Activated T-helper 9 cell treated with anti-CD3 and anti-CD28 coated beads, Interleukin-2, amount 50 U/mL, for 16 hours (primary cell): ENCODE results near the gene GPRIN3.

Source experiments
- DNase-seq: peaks from one replicate; pipeline ENCODE4 v3.0.0-alpha.2; 2020; ENCODE audit warnings: low read depth

GPRIN3 gene

GRCh38 chr4:89307446-89308160, at the start of gene GPRIN3:
GPRIN3 (minus strand) TSS chr4:89307800; CDS start chr4:89250110, 57,690 bp downstream.
- DNase-seq: peak; percentile 68

GRCh38 chr4:89357340-89357739, 49.7 kb upstream of the GPRIN3 start:
- DNase-seq: no peak

DNA sequence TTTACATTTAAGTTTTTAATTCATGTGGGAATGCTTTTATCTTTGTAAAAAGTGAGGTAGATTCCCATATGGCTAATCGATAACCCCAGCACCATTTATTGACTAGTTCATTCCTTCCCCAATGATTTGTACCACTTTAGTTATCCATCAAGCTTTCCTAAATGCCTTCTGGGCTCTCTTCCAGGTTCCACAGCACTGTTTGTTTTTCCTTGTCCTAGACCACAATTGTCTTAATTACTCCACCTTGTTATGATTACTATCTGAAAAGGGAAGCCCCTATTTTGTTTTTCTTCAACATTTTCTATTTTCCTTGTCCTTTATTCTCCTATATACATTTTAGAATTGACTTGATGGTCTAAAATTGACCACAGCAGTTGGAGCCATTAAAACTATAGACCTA, 48.5 kb upstream of the GPRIN3 start:
- no peak for DNase-seq

DNA sequence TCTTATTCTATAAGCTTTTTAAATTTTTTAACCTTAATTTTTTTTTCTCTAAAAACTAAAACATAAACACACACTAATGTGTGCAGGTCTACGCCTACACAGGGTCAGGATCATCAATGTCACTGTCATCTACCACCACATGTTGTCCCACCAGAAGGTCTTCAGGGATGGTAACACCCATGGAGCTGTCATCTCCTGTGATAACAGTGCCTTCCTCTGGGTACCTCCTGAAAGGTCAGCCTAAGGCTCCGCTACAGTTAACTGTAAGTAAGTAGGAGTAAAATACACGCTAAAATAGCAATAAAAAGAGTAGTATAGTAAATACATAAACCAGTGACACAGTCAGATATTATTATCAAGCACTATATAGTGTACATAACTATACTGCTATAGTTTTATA, 45.9 kb upstream of the GPRIN3 start:
- DNase-seq: no peak

- no peak for DNase-seq
Measured at GRCh38 chr4:89352541-89352940, 44.9 kb upstream of the GPRIN3 start.

GRCh38 chr4:89351201-89351600, 43.6 kb upstream of the GPRIN3 start:
- no peak for DNase-seq

GRCh38 chr4:89347363-89348025, 39.9 kb upstream of the GPRIN3 start:
- no peak for DNase-seq

- DNase-seq: no peak
Measured at GRCh38 chr4:89344571-89344970, 37.0 kb upstream of the GPRIN3 start.

- no peak for DNase-seq
Measured at GRCh38 chr4:89338206-89338605, 30.6 kb upstream of the GPRIN3 start.

DNA sequence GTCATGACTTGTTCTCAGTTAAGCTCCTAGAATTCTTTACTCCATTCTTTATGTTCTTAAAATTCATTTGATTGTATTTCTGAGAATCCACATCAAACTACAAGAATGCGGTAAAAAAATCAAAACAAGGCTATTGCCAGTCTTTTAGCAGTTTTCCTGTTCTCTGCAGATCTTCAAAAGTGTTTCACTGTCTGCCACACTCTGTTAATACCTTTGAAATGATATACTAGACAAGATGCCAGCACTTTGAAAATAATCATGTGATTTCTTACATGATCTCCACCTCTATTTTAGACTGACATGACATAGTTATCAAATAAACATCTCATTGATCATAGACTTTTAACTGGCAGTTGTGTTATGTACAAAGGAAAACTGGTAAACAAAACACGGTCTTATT, 30.1 kb upstream of the GPRIN3 start:
- no peak for DNase-seq

DNA sequence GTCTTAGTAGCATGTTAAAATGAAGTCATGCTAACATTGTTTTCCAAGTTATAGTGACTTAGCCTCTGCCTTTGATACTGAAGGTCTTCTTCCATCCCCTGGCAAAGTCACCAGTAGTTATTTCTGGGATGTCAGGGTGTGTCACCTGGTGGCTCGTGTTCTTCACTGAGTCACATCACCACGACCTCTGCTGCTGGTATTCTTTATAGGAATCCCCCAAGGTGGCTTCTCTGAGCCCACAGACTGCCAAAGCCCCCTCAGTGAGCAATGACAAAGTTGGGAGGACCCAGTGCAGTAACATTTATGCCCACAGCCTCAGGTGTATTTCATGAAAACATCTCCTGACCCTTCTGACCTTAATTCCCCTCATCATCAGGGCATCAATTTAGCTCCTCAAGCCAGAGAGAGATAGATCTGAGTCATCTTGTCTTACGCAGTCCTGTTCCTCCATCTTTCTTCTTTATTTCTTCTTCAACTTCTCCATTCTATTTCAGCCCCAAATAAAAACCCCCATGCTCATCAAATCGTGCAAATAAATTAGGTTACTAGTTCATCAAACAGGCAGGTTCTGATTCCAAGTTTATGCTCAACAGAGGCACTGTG, 29.3 kb upstream of the GPRIN3 start:
- DNase-seq: no peak

DNA sequence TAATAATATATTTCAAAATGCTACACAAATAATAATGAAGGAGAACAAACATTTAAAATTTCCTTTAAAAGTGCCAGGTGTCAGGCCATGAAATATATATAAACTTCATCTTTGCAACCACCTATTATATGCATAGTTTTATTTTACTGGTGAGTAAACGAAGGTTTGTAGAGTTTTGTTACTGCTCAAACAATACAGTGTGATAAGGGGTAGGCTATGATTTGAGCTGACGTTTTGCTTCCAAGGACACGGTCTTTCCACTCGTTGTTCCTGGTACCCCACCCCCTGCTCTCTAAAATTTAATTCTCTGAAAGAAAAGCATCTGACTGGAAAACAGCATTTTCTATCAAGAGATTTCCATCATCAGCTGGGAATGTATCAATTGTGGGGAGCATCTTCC, 27.2 kb upstream of the GPRIN3 start:
- no peak for DNase-seq

- DNase-seq: no peak
Measured at GRCh38 chr4:89334311-89334710, 26.7 kb upstream of the GPRIN3 start.

DNA sequence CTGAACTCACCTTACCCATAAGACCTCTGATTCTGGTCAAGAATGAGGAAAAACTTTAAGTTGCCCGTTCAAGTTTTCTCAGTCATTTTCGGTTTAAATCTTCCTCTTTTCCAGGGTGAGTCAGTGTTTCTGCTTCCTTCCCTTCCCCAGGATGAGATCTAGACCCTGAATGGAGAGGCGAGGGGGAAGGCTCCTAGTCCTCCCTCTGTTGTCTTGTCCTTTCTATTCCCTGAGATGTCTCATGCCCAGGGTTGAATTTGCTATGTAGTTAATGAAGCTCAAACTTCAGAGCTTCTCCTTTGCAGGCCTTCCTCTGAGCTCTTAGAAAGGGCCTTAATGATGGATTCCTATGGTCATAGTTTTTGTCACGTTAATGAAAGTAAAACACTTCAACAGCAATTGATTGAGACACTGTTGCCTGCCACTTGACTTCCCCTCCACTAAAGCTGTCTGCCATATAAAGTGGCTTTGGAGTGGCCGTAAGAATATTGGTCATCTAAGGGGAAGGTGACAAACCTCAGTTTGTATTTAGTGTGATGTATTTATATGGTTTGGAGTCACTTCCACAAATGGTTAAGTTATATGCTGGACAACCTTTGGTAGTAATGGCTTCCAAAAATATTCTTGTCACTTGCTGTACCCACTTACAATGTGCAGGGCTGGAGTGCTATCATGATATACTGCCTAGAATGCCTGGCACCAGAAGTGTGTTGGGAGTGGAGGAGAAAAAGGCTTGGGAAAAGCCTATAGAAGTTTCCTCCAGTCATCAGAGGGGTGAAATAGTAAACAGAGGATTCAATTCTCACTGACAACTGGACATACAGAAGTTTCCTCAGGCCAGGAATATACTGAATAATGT, 24.3 kb upstream of the GPRIN3 start:
- DNase-seq: no peak

DNA sequence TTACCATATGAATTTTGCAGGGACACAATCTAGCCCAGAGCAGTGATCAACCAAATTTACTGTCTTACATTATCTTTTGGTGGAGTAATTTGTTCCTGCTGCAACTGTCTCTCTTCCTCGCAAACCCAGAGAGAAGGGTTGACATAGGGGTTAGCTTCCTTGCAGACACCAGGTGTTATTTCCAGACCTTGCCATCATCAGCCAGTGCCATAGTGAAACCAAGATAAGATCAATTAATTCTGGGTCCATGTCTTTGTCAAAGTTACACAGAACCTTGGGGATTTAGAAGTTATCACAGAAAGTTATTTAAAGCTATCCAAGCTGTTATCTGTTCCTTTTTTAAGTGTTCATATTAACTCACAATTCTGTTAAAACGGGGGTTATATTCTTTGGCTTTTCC, 23.6 kb upstream of the GPRIN3 start:
- DNase-seq: no peak

- DNase-seq: no peak
Measured at GRCh38 chr4:89329280-89329679, 21.7 kb upstream of the GPRIN3 start.

- no peak for DNase-seq
Measured at GRCh38 chr4:89324671-89325070, 17.1 kb upstream of the GPRIN3 start.

DNA sequence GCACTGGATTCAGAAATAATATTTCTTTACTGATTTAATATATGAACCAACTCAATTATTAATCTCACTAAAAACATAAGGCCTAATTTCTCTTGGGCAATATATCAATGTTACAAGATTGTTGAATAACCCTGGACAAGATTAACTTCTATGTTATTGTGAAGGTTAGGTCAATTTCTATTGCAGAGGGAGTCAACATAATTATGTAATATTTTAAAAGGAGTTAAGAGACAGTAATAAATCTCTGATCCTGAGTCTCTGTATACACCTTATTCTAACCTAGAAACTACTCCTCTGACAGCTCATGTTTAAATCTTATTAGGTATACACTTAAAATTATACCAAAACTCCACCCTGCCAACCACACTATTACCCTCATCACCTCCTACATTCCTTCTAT, 15.1 kb upstream of the GPRIN3 start:
- no peak for DNase-seq

GRCh38 chr4:89319756-89320155, 12.2 kb upstream of the GPRIN3 start:
- no peak for DNase-seq

DNA sequence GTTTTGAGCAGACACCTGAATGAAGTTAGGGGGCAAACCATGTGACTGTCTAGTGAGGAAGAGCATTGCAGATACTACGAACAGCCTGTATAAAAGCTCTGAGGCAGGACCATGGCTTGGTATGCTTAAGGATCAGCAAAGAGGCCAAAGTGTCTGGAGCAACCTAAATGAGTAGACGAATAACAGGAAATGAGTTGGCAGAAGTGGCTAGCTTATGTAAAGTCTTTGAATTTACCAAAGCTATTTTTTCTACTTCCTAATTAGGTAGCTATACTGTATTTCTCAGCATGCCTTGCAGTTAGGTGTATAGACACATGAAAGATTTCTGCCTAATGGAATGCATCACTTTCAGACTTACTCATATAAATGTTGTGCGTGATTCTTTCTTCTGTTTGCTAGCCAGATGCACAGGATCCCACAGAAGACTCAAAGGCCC, 9.3 kb upstream of the GPRIN3 start:
- DNase-seq: no peak

- no peak for DNase-seq
Measured at GRCh38 chr4:89316211-89316610, 8.6 kb upstream of the GPRIN3 start.

GRCh38 chr4:89314291-89314690, 6.7 kb upstream of the GPRIN3 start:
- no peak for DNase-seq
